HG03342 (cell line): ENCODE data around the gene KCNIP4.

ENCODE experiments used
- ATAC-seq: cut with Tn5 transposase; IDR thresholded peaks from one replicate; pipeline ENCODE4 v1.9.1; 2021; ENCODE audit warnings: mild to moderate bottlenecking, moderate library complexity; ENCODE audit not compliant: unreplicated experiment

The KCNIP4 gene

DNA sequence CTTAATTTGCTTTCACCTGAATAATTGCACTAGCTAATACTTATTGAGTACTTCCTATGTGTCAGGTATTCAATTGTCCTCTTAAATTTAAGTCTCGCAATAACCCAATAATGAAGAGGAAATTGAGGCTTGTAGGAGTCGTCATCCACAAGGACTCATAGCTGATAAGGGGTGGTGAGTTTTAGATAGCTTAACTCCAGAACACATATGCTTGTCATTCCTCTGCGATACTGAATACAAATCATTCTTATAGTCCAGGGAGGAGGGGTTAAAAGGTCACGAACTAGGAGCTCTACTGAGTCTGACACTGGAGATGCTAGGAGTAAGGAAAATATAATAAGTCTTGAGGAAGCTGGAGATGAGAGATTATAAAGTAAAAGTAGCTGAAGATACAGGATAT is 1249.8 kb downstream of the KCNIP4 start:
- no peak for ATAC-seq

DNA sequence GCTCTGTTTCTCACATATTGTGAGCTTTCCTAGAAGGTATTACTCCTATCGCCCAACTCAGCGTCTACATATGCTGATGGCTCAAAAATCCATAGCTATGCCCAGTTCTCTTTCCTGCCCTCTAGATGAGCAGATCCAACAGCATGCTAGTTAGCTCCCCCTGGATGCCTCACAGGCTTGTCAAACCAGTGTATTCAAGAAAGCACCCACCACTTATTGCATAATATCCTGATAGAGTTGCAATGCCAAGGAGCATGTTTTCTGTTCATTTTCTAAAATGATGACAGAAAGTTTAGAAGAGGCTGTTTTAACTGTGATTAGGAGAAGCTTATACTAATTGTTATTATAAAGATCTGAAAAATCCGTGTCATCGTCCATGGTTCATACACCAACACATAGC is 1250.2 kb downstream of the KCNIP4 start:
- no peak for ATAC-seq

- no peak for ATAC-seq
Observed at GRCh38 chr4:20696815-20697214, 1251.8 kb downstream of the KCNIP4 start.

- ATAC-seq, result no peak
Observed at GRCh38 chr4:20687864-20688263, 1260.7 kb downstream of the KCNIP4 start.

DNA sequence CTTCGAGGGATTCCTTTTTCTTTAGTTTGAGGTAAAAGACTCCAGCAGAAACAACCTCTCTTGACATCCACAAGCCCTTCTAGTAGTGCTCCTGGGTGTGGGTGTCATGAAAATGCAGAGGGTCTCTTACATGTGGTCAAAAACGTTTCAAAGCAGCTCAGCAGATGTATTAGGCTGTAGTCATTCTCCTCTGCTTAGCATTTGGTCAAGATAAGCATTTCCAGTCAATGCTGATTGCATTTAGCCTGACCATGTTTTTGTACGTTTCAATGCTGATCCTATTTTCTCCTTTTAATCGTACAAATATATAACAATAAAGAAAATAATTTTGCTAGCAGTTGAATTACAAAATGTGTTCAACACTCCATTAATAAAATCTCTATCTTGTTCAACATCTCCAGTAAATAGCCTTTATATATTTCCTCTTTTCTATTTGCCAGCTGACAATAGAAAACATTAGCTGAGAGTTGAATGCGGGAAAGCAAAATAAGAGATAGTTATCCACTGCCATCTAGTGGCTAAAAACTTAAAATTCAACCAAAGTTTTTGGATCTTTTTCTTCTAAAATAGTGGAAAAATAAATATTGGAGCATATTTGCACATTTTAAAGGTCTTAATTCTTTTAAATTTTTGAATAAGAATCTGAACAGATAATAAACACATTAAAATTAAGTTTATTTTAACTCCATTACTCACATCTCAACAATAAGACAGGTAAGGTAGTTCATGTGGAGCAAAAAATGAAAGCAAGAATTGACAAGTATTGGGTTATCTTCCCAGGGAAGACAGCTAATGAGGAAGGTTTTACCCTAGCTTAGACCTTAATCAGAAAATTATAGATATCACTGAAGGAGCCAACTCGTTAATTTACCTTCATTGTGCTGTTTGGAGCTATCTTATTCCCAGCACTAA is 1263.5 kb downstream of the KCNIP4 start:
- no peak for ATAC-seq

DNA sequence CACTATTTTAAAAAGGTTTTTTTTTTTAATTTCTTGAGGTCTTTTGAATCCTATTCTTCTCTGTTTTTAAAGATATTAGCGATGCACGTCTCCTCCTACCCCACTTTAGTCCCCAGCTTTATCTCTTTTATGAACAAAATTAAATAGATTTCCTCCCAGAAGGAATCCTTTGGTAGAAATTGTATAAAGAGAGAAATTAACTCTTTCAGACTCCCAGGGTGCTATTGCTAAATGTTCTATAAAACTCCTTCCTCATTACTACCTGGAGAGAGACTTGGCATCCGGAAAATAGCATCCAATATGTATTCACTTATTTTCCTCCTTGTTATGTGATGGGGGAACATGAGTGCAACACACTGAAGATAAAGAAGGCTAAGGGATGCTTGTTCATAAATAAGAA is 1264.8 kb downstream of the KCNIP4 start:
- ATAC-seq, result no peak

DNA sequence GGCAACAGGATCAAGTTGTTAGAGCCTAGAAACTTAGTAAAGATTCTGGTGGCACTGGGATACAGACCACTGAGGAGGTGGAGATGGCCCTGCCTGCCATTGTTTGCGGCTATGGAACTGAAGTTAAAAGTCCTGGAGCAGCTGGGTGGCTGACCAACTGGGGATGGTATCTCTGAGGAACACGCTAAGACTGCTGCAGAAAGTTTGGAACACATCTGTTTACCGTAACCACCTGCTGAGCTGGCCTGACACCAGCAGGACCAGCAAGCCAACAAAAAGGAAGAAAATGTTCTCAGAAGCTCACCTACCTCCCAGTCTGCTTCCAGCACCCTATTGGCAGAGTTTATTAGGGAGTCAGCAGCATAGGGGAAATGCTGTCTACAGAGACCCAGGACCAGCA is 1265.7 kb downstream of the KCNIP4 start:
- no peak for ATAC-seq

DNA sequence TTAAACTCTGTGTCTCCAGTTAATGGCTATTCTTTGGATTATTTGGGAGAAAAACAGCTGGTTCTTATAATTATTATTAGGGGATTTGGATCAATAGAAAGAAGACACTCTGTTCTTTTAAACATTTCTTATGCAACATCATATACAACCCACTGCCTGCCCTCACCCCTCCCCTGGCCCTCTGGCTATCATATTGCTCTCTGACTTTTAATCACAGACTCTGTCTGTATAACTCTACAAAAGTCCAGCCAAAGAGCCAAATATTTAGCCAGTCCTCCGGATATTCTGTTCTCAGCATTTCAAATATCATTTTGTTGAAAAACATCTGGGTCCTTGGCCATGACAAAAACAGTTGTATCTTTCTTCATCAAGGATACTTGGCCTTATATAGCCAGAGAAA is 1267.3 kb downstream of the KCNIP4 start:
- no peak for ATAC-seq

GRCh38 chr4:20680736-20681135 is 1267.8 kb downstream of the KCNIP4 start:
- no peak for ATAC-seq

GRCh38 chr4:20679951-20680350 is 1268.6 kb downstream of the KCNIP4 start:
- no peak for ATAC-seq
